GM15510 (cell line): ENCODE results near the gene NPC2.

Experiments used
- POLR2A ChIP-seq: IDR thresholded peaks from 3 replicates; pipeline ENCODE4 v1.6.1; 2011; ENCODE audit warnings: borderline replicate concordance; ENCODE audit not compliant: insufficient read length; ENCODE audit errors: extremely low read depth

The NPC2 gene

GRCh38 chr14:74508844-74509428 lies 15.8 kb upstream of the NPC2 start:
- no peak for TF ChIP-seq POLR2A

GRCh38 chr14:74508292-74508731 lies 15.2 kb upstream of the NPC2 start:
- no peak for TF ChIP-seq POLR2A

DNA sequence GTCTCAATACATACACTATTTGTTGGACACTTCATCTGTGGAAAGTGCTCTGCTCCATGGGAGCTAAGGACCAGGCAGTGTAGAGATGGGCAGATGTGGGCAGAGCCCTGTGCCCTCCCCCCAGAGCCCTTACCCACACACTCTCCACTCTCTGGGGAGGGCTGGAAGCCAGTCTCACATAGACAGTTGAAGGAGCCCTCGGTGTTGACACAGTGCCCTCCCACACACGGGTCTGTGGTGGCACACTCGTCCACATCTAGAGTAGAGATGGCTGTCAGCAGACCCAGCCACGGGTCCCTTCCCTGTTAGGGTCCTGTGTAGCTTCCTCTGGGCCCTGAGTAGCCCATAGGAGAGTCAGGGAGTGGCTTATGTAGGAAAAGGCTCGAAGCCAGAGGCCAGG lies 14.7 kb upstream of the NPC2 start:
- no peak for TF ChIP-seq POLR2A

DNA sequence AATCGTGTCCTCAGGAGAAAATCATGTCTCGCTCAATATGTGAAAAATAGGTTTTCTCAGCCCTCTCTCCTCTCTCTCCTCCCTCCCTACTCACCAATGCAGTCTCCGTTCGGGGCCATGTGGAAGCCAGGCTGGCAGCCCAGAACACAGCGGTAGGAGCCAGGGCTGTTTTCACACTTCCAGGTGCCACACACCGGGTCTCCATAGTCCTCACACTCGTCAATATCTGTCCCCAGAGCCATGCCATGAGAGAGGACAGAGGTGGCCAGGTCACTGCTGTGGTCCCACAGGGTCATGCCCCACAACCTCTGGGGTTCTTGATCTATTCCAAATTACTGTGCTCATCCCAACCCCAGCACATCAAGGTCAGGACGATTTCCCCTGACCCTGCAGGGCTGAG lies 14.0 kb upstream of the NPC2 start:
- no peak for TF ChIP-seq POLR2A

GRCh38 chr14:74506411-74506851 lies 13.3 kb upstream of the NPC2 start:
- no peak for TF ChIP-seq POLR2A

DNA sequence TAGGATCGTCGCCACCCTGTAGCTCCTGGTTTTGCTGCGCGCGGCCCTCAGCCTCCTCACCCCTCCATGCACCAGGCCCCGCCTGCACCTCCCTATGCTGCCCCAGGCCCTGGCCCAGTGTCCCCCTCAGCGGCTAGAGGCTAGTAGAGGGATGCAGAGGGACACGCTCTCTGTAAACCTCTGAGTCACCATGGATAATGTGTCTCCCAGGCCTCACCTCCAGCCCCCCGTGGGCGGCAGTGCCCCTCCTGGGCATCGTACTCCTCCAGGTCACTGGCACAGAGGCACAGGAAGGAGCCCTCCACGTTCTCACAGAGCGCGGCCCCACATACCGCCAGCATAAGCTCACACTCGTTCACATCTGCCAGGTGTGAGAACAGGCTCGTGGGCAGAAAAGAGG lies 12.7 kb upstream of the NPC2 start:
- no peak for TF ChIP-seq POLR2A

- no peak for TF ChIP-seq POLR2A
Measured at GRCh38 chr14:74504874-74505720, 12.0 kb upstream of the NPC2 start.

DNA sequence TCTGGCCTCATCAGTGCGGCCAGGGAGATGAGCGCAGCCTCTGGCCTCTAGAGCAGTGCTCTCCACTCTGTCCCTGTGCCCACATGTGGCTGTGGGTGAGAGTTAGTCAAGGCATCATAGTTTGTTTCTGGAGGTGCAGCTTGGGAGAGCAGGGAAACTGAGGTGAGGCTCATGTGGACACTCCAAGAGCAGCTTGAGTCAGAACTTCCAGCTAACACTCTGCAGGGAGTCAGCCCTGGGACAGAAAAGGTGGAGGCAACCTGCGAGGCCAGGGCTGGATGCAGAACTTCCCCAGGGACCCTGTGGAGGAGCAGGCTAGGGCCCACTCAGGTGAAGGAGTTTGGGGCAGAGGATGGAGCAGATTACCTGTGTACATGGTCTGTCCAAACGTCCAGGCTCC lies 11.3 kb upstream of the NPC2 start:
- TF ChIP-seq POLR2A = no peak

DNA sequence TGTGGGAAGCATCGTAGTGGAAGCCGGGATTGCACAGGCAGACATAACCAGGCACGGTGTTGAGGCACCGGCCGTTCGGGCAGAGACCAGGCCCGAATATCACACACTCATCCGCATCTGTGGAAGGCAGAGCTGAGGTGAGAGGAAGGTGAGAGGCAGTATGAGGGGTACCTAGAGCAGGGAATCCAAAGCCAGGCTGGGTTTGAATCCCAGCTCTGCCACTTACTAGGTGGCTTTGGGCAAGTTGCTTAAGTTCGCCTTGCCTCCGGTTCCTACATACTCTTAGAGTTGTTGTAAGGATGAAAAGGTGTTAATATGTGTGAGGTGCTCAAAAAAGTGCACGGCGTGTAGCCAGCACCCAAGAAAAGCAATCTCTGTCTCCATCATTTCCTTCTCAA lies 10.8 kb upstream of the NPC2 start:
- TF ChIP-seq POLR2A = no peak

- TF ChIP-seq POLR2A = no peak
Measured at GRCh38 chr14:74503291-74503937, 10.3 kb upstream of the NPC2 start.

DNA sequence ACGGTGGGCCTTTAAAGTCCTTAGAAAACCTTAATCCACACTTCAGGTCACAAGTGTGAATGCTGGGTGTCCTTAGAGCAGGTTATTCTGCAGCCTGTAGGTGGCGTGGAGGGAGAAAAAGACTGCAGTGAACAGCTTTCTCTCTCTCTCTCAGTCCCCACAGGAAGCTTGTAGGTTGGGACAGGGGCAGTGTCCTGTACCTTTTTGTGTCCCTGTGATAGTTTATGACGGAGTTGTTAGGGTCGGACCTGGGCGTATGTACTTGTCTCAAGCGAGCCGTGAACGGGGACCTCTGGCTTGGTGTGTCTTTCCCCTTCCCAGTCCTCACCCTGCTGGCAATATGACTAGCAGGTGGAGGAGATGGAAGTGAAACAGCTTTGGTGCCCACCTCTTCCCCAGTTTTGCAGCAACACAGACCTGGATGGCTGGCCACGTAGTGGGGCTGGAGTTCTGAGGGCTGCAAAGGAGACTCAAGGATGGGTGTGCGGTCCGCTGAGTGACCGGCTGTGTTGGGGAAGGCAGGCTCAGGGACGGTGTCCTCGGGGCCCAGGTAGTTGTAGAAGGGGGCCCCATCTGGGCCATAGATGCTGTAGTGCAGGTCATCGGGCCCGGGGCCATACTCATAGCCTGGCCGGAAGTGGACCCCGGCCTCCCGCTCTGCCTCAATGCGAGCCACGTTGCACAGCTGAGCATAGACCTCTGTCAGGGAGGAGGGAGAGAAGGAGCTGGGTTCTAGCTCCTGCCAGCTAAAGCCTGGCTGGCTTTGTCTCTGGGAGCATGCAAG lies 9.3 kb upstream of the NPC2 start:
- no peak for TF ChIP-seq POLR2A

DNA sequence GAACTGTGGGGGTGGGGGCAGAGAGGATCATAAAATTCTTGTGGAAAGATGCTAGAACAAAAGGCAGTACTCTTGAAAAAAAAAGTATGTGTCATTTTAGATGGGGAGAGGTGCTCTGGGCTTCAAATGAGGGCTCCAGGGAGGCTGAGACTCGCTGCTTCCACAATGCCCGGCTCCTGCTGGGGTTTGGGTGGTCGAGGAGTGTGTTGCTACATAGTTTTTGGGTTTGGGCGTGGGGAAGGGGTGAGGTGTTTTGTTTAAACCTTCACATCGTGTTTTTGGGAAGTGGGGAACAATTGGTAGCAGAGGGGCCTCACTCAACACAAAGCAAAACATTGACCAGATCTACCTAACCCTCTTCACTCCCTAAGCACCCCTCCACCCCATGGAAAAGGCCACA lies 8.6 kb upstream of the NPC2 start:
- TF ChIP-seq POLR2A = no peak

DNA sequence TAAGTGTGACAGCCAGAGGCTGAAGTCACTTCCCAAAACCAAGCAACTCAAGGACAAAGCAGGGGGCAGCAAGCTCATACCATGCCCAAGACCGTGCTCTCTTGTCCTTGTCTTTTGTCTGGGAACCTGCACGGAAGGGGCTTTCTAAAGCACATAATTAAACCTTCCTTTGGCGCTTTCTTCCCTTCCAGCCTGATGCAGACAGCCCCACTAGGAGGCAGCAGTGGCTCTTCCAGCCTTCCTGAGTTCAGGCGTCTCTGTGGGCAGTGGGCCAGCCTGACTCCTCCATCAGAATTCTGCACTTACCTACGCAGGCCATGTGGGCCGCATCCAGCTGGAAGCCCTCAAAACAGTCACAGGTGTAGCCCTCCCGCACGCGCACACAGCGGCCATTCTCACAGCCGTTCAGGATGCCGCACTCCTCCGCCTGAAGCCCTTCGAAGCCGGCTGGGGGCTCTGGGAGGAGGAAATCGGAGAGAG lies 8.1 kb upstream of the NPC2 start:
- TF ChIP-seq POLR2A = no peak

DNA sequence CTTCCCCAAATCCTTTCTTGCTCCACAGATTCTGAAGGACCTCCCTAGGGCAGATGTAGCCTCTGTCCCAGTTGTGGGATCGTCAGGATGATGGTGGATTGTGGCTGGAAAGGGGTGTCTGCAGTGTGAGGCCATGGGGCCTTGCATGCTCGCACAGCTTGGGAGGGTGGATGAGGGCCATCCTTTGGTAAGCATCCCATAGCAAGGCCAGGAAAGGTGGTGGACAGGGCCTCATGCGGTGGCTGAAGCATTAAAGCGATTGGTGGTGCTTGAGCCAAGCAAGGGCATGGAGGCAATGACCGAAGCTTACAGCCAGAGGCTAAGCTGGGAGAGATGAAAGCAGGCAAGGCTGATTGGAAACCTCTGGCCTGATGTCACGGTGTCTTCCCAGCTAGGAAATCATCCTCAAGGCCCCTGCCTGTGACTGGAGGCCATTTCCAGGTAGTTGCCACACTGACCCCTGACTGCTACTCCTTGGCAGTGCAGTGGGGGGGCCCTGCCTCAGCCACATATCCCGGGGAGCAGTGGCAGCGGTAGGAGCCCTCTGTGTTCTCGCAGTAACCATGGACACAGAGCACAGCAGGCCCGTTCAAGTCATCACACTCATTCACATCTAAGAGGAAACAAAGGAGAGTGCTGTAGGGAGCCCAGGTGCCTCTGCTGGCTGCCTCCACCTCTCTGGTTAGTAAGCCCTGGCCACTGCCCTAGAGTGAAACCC lies 7.5 kb upstream of the NPC2 start:
- TF ChIP-seq POLR2A = no peak

- TF ChIP-seq POLR2A = no peak
Measured at GRCh38 chr14:74495356-74495755, 2.3 kb upstream of the NPC2 start.
